ENCODE measurements around the gene REC8.
A peak's percentile ranks its signal among the peaks of the same experiment; 100 is the strongest.

- TF ChIP-seq, protein P1, sequence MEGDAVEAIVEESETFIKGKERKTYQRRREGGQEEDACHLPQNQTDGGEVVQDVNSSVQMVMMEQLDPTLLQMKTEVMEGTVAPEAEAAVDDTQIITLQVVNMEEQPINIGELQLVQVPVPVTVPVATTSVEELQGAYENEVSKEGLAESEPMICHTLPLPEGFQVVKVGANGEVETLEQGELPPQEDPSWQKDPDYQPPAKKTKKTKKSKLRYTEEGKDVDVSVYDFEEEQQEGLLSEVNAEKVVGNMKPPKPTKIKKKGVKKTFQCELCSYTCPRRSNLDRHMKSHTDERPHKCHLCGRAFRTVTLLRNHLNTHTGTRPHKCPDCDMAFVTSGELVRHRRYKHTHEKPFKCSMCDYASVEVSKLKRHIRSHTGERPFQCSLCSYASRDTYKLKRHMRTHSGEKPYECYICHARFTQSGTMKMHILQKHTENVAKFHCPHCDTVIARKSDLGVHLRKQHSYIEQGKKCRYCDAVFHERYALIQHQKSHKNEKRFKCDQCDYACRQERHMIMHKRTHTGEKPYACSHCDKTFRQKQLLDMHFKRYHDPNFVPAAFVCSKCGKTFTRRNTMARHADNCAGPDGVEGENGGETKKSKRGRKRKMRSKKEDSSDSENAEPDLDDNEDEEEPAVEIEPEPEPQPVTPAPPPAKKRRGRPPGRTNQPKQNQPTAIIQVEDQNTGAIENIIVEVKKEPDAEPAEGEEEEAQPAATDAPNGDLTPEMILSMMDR (IDR thresholded peaks at IDR 0.05), result peak; percentile 92 to 99 (median 95)
- TF ChIP-seq POLR2A (IDR thresholded peaks at IDR 0.05), result peak; percentile 56
These were observed 10.8 kb upstream of the REC8 start, which contains the start of gene IRF9 for GRCh38 chr14:24160850-24161804.
